GM21529 (cell line): Measurements from ENCODE around the gene ATP1B3.
"Not testable (repeated sequence)": the region's sequence is repeated elsewhere in the genome, so short reads cannot be mapped to it uniquely, and the experiment has no call there.

Source experiments
- ATAC-seq: cut with Tn5 transposase; IDR thresholded peaks from one replicate; pipeline ENCODE4 v1.9.1; 2021; ENCODE audit not compliant: unreplicated experiment

ATP1B3 gene

DNA sequence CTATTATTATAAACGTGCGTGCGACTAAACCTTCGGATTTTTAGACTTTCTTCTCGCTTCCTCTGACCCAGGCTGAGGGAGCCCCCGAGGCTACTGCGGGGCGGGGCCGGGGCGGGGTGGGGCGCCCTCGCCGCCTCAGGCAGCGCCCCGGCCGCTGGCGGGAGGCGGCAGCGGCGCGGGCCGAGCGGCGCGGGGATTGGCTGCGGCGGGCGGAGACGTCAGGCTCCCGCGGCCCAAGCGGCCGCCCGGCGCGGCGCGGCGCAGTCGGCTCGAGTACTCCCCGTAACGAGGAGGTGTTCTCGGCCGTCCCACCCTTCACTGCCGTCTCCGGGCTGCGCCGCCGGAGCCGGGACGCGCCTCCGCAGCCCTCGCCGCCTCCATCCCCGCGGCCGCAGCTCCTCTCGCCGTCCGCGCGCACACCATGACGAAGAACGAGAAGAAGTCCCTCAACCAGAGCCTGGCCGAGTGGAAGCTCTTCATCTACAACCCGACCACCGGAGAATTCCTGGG lies at the start of gene ATP1B3:
Gene ATP1B3 (plus strand): TSS at position 263 of the 510 bp plus-strand sequence. CDS start 159 bp downstream, at position 422.
- peak; percentile 74 for ATAC-seq

DNA sequence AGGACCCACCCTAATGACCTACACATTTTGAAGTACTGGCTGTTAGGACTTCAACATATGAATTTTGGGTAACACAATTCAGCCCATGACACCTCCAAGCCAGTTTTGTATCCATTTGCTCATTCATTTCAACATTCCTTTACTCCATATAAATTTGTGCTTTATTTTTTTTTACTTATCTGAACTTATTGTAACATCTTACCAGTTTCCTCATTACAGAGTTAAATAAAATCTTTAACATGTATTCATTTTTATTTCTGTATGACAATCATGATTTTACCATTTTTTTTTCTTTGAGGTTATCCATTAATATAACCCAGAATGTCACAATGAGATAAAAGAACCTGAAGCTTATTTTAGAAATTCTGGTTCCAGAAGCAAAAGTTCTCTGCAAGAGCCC lies 48.0 kb upstream of the ATP1B3 start:
- no peak for ATAC-seq

DNA sequence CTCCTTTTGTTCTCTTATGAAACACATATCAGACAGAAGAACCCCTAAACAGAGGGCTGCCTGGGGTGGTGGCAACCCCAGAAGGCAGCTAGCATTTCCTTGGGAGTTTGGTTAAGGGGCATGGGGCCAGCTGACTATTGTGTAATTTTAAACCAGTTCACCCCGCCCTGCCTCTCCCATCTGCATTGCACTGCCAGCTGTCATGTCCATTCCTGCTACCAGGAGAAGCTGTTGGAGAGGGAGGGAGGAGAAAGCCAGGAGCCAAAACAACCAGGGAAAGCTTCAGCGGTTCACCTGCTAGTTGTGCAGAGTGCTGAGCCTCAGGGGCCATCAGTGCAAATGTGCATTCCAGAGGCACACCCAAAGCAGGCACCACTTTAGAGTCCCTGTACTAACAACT lies 47.6 kb upstream of the ATP1B3 start:
- no peak for ATAC-seq

DNA sequence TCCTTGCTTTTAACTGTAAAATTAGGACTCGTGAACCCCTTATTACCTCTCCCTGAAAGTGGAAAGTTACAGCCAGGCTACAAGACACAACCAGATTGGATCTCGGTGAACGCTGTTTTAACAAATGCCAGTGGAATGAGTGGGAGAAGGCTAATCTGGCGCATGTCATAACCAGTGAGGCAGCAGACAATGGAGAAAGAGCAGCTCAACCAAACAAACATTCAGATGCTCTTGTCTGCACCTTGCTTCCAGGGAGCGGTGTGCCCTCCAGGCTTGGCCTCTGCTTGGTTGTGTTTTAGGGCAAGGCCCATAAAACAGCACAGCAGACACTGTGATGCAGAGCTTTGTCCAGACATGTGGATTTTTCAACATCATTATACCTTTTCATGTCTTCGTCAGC lies 45.9 kb upstream of the ATP1B3 start:
- ATAC-seq: no peak

DNA sequence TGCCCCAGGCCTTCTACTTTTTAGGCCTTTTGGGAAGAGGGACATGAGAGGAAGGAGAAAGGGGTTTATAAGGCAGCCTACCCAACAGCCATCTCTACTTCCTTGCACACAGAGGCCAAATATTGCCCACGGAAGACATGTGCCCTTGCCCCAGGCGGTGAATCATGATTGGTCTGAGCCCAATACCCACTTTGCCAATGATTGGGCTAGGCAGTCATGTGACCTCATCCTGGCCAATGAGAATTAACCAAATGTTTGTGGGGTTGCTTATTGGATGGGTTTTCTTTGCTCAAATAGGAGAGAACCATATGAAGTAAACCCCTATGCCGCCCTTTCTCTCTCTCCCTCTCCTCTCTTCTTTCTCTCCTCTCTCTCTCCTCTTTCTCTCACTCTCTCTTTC lies 42.2 kb upstream of the ATP1B3 start:
- ATAC-seq: no peak

DNA sequence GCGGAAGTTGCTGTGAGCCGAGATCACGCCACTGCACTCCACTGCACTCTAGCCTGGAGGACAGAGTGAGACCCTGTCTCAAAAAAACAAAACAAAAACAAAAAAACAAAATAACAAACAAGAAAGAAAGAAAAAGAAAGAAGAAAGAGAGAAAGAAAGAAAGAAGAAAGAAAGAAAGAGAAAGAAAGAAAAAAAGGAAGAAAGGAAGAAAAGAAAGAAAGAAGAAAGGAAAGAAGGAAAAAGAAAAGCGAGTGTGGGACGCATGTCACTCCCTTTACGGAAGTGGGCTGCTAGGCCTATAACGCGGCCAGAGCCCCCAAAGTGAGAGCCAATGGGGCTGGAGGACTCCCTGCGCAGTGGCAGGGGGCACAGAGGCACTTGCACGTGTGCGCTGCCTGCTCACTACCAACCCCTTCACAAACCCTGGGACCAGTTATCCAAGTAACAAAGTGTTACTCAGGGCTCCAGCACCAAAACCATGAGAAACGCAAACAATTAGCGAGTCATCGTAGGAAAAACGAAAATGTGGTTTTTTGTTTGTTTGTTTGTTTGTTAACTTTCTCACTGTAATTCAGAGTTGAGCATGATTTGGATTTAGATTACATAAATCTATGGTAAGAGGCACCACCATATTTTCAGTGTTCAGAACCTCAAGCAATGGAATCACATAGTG lies 40.8 kb upstream of the ATP1B3 start:
- no peak for ATAC-seq

DNA sequence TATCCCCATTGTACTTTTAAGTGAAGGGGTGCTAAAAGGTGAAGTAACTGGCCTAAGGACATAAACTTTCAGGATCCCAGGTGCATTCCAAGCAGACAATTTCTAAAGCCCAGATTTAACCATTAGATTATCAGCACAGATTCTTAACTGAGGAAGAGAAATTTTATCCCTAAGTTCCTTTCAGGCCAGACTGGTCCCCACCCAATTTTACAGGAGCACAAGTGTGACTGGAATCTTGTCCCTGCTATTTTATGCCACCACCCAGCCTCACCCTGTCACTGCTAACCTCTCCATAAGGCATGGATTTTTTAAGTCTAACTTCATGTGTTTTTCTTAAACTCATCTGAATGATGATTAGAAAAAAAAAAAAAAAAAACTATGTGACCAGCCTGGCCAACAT lies 37.1 kb upstream of the ATP1B3 start:
- ATAC-seq: no peak

DNA sequence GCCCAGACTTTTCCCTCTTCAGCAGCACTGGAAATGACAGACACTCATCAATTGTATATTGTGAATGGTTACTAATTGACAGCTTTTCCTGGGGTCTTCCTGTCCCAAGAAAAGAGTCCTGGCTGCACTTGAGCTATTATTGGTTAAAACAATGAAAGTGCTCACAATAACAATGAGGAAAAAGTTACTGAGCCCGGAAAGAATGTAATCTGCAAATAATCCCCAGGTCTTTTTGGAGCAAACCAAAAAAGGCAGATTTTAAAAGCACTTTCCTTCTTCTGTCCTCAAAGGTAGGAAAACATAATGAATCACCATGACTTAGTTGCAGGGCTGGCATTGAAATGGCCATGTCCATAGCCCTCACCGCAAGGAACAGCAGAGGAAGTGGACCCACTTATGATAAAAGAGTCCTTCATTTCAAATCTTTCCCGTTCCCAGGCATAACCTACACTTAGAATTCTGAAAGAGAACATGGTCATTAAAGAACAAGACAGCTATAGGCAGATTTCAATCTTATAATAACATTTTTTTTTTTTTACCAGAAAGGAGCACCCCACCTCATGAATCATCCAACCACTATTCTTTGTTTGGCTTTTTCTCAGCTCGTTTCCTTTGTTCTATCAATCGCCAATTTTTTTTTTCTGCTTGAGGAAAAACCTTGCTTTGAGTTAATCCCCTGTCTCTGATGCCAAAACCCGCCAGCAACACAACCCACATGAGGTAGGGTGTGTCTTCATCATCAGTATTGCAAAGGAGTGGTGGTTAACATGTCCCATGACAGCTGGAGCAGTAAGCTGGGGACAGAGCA lies 35.5 kb upstream of the ATP1B3 start:
- ATAC-seq: no peak

DNA sequence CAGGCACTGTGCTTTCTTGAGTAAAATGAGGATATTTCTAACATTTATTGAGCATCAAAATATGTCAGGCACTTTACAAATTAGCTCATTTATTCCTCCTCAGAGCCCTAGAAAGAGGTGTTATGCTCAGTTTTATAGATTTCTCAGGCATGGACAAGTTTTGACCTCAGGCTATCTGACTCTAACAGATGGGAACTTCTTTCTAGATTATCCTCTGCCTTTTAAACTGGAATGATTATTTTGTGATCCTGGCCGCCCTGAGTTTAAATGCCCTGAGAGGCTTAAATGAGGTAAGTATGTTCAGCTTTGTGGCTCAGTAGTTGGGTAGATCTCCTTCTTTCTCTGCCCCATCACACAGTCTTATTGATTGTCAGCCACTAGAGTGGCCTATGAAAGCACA lies 32.3 kb upstream of the ATP1B3 start:
- ATAC-seq: no peak

DNA sequence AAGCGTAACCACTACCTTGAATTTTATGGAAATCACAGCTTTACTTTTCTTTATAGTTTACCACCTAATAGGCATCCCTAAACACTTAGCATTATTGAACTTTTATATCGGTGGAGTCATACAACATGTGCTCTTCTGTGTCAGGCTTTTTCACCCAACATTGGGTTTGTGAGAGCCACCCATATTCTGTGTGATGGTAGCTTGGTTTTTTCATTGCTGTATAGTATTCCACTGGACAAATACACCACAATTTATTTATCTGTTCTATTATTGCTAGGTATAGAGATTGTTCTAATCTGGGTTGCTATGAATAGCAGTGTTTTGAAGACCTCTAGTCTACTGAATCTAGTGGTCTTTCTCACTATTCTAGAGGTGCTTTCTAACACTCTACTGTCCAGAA lies 31.6 kb upstream of the ATP1B3 start:
- no peak for ATAC-seq

DNA sequence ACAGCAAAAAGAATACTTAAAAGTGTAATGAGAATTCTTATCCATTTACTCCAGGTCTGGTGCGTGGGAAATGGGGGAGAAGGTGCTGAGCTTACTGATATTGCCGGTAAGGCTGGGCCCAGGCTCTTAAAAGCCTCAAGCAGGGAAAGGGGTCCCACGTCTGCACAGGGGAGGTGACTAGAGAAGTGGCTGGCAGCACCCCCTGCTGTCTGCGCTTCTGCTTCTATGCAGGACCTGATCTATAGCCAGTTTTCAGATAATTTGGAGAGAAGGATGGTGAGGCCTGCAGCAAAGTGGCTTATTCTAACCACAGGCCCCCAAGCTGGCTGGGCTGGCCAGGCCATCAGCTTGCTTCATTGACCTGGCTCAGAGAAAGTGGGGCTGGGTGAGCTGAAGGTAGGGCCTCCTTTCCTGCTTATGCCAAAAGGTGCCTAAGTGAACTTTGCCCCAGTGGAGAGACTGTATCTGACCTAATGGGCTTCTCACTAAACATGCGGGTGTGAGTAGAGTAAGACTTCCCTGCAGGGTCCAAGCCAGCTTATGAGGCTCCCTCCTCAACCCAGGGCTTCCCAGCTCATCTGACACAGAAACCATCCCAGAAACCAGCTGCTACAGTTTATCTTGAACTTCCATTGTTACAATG lies 30.9 kb upstream of the ATP1B3 start:
- ATAC-seq: no peak

DNA sequence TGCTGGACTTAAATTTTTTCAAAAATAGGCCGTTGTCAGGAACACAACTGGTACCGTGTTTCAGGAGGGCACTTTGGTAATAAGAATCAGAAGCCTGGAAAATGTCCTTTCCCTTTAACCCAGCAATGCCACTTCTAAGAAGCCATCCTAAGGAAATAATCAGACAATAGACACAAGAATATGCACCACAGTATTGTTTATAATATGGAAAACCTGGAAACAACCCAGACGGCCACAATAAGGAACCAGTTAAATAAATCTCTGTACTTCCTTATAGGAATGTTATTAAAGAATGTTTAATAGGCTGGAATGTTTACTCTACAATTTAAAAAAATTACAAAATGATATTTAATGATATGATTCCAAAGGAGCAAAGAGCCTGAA lies 30.4 kb upstream of the ATP1B3 start:
- ATAC-seq: no peak

DNA sequence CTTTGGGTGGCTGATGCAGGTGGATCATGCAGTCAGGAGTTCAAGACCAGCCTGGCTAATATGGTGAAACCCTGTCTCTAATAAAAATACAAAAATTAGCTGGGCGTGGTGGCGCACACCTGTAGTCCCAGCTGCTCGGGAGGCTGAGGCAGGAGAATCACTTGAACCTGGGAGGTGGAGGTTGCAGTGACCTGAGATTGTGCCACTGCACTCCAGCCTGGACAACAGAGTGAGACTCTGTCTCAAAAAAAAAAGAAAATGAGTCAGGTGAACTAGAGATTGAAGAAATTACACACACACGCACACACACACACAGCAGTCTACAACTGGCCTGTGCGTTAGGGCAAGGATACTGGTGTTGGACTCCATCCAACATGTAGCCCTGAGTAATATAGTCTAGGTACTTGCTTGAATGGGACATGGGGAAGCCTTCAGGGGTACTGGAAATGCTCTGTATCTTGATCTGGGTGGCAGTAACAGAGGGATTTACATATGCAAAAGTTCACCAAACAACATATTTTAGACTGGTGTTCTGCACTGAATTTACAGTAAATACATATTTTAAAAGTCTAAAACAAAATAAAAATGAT lies 28.2 kb upstream of the ATP1B3 start:
- ATAC-seq: not testable (repeated sequence)

DNA sequence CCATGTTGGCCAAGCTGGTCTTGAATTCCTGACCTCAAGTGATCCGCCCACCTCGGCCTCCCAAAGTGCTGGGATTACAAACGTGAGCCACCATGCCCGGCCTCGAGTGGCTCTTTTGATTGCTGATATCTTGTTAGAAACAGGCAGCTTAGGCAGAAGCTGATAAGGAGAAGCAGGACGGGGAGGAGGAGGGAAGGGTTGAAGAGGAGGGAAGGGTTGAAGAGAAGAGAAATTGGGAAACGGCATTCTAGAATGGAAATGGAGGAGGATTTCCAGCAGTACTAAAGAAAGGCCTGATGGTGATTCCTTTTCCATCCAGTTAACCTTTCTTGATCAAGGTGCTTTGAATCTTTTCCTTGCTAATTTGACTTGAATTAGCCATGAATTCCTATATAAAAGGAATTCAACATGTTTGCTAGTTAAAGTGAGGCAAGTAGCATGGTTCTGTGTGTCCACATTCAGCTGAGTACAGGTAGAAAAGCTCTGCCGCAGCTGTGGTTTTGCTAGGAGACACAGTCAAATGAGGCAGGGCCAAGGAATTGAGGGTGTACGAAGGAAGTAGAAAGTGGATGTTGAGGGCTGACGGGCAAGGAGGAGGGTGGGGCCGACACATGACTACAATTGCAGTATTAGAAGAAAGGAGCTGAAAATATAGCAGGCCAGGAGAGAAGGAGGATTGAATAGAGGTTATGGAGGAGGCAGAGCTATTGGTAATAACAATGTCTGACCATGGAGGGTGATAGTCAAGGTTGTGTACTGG lies 27.2 kb upstream of the ATP1B3 start:
- no peak for ATAC-seq

DNA sequence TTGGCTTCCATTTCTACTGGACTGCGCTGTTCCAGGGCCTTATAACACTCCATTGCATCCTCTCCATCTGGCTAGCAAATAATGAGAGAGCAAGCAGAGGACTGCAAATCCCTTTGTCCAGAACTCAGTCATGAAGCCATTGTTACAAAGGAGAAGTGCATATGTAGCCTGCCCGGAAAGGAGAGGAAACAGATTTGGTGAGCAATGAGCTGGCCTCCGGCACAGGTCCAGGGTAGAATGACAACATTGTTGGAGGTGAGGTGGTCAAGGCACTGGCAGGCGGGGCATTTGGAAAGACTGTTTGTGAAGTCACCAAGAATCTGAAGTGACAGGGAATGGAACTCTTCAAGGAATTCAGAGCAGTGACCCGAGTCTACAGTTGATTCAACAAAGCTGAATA lies 25.0 kb upstream of the ATP1B3 start:
- ATAC-seq: no peak

DNA sequence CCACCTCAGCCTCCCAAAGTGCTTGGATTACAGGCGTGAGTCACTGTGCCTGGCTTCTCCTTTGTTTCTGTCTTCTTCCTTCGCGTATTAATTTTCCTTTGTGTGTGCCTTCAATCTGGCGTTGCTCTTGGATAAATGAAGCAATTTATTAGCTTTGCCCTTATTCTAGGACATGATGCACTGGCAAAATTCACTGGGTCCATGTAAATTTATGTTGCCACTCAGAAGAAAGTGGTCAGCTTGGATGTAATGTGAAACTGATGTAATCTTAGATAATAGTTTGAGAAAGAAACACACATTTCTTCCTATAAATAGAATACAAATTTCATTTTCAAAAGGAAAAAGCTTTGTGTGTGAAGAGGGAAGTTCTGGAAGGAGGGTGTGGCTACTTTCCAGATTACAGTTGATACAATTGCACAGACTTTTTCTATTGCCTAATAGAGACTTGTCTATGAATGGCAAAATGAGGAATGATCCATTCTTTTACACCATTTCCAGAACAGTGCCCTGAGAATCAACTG lies 23.3 kb upstream of the ATP1B3 start:
- no peak for ATAC-seq

DNA sequence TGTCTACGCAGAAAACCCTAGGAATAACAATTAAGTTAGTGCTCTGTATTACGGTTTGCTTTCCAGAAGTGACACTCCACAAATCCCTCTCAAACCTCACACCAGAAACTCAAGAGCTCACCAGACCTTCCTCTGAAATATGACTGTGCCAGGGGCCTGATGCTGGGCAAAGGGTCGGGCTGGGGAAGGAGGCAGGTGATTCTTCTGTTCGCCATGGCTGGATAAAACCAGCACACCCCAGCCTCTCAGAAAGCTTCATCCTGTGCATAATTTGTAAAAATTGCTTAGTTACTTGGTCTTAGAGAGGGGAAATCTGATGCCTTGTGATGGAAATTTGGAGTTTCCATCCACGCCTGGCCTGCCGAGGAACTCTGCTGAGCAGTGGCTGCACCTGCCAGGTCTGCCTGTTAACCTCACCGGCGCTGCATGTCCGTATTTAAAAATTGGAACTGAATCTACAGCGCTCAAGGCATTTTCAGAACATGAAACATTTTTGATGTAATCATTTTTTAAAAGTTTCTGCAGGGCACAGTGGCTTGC lies 22.7 kb upstream of the ATP1B3 start:
- no peak for ATAC-seq

DNA sequence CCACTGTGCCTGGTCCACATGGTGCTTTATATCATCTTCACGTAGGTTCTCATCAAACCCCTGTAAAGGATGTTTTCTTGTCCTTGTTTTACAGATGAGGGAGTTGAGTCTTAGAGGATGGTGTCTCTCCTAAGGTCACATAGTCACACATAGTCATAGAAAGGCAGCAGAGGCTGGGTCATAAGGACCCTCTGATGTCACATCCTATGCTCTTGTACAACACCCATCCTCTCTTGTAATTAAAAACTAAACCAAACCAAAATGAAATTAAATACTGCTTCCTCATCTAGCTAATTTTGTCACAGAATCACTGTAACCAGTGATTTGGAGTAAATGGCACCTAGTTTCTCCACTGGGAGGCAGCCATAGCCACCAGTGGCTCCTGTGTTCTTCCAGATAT lies 21.8 kb upstream of the ATP1B3 start:
- no peak for ATAC-seq

DNA sequence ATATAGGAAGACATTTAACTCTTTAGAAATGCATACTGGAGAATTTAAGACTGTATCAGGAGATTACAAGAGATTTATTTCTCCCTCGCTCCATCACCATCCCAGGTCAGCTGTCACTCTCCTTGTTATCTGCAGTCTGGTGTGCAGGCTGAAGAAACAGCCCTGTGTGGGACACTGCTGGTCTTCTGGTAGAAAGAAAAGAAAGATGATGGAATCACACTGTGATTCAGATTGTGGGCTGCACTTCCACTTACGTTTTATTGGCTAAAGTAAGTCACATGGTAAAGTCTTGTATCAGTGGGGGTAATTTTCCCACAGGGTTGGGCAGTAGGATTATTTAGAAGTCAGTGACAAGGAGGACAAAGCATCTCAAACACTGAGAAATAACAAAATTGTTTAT lies 18.1 kb upstream of the ATP1B3 start:
- no peak for ATAC-seq

DNA sequence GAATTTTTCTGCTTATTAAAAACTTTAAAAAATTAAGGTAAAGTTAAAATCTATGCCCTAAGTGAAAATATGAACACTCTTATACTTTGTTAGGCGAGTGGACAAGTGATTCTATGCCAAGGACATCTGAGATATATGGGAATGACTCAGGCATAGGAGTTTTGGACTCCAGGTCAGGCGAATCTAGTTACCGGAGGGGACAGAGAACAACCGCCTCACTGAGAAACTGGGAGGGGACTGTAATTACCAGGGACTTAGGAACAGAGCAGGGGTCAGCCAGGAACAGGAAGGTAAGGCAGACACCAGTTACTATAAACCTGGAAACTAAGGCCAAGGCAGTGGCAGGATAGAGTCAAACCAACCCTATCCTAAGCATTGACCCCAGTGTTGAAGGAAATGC lies 16.8 kb upstream of the ATP1B3 start:
- no peak for ATAC-seq
